ENCODE data around the gene SH3D21.
A peak's percentile ranks its signal among the peaks of the same experiment; 100 is the strongest.

SH3D21 gene

DNA sequence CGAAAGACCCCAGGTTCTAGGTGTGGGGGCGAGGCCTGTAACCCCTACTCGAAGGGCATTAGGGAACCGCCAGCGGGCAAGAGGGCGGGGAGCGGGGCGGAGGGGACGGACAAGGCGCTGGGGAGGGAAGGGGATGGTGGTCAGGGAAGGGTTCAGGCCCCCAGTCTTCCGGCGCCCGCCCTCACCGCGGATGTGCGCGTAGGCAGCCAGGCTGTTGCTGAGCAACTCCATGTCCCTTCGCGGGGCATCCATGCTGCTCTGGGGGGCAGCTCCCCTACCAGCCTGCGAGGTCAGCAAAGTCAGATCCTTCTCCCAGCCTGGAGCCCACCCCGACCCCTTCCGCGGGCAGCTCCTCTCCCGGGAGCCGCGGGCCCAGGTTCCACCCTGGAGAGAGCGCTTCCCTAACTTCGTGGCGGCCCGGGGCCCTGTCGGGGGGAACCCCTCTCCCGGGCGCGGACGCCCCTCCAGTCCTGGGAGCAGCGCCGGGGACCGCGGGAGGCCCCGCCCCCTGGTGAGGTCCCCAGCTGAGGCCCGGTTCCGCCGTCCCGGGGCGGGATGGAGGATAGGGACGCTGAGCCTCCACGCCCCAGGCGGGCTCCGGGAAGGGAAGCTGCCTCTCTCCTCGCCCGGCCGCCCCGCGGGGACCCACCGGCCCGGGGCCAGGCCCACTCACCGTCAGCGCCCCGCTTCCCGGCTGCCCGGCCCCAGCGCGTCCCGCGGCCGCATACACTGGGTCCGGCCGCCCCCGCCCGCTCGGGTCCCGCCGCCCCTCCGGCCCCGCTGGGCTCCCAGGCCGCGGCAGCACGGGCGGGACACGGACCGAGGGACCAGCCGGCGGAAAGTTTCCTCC, 16.8 kb downstream of the SH3D21 start (continued):
- TF ChIP-seq, protein P1, sequence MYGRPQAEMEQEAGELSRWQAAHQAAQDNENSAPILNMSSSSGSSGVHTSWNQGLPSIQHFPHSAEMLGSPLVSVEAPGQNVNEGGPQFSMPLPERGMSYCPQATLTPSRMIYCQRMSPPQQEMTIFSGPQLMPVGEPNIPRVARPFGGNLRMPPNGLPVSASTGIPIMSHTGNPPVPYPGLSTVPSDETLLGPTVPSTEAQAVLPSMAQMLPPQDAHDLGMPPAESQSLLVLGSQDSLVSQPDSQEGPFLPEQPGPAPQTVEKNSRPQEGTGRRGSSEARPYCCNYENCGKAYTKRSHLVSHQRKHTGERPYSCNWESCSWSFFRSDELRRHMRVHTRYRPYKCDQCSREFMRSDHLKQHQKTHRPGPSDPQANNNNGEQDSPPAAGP (tag by site-specific recombination; IDR thresholded peaks at IDR 0.05): 0 out of 2 replicates have a peak, but pooled peaks have one; percentile 41
- peak; percentile 19; the same call in 1 of the 2 replicates for TF ChIP-seq SP3 (tag by site-specific recombination; IDR thresholded peaks at IDR 0.05)
- peak; percentile 75 for TF ChIP-seq ZNF335 (tag by site-specific recombination; conservative IDR thresholded peaks at IDR 0.05)
- TF ChIP-seq ZBTB8A (tag by site-specific recombination; IDR thresholded peaks at IDR 0.05): peak; percentile 34

DNA sequence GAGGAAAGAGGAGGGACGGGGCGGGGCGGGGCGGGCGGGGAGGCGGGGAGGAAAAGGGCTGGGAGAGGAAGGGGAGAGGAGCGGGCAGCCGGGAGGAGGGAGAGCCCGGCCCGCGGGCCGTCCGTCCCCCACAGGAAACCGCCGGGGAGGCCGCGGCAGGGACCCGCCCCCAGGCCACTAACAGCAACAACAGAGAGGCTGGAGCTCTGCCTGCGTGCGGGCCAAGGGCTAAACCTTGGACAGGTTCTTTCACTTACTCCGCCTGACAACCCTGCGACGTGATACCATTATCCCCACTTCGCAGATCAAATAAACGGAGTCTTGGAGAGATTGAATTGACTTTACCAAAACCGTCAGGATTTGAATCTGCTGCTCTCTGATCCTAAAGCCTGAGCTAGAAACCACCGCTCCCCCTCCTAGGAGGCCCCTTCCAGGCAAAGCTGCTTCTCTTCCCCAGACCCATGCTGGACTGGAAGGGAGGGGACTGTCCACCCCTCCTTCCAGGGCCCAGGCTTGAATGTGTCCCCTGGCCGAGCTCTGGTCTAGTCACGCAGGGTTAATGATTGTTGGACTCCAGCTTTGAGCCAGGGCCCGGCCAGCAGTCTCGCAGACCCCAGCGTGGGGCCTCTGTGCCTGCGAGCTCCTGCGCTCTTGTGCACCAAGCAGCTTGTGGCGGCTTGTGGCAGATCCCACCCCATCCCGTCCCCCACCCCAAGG, 17.6 kb downstream of the SH3D21 start, which contains the start of gene EVA1B:
Gene EVA1B (minus strand): TSS at position 10 of the 717 bp plus-strand sequence. CDS start 608 bp downstream, outside the sequence.
- POLR2A ChIA-PET: interaction anchor here (0.6 to 2.2 kb wide), 7 partner anchors 15 to 194 kb away, joined by 3 to 11 read pairs (median 4); partner anchors contain the start of genes MAP7D1 and SH3D21
- peak within 1 kb of the TSS; percentile 53 for H3K4me3 ChIP-seq (ENCODE audit: low read depth, low read length)
- peak; percentile 67 for TF ChIP-seq ZNF335 (tag by site-specific recombination; conservative IDR thresholded peaks at IDR 0.05)
- TF ChIP-seq ZNF768 (tag by site-specific recombination; IDR thresholded peaks at IDR 0.05): 0 out of 2 replicates have a peak, but pooled peaks have one; percentile 24
- TF ChIP-seq, protein P2, sequence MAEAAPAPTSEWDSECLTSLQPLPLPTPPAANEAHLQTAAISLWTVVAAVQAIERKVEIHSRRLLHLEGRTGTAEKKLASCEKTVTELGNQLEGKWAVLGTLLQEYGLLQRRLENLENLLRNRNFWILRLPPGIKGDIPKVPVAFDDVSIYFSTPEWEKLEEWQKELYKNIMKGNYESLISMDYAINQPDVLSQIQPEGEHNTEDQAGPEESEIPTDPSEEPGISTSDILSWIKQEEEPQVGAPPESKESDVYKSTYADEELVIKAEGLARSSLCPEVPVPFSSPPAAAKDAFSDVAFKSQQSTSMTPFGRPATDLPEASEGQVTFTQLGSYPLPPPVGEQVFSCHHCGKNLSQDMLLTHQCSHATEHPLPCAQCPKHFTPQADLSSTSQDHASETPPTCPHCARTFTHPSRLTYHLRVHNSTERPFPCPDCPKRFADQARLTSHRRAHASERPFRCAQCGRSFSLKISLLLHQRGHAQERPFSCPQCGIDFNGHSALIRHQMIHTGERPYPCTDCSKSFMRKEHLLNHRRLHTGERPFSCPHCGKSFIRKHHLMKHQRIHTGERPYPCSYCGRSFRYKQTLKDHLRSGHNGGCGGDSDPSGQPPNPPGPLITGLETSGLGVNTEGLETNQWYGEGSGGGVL (tag by site-specific recombination; IDR thresholded peaks at IDR 0.05): peak; percentile 82
- TF ChIP-seq ZNF629 (tag by site-specific recombination; IDR thresholded peaks at IDR 0.05): 0 out of 2 replicates have a peak, but pooled peaks have one; percentile 13
- no peak for TF ChIP-seq GLI4 (tag by site-specific recombination; IDR thresholded peaks at IDR 0.05)
- TF ChIP-seq, protein P3, sequence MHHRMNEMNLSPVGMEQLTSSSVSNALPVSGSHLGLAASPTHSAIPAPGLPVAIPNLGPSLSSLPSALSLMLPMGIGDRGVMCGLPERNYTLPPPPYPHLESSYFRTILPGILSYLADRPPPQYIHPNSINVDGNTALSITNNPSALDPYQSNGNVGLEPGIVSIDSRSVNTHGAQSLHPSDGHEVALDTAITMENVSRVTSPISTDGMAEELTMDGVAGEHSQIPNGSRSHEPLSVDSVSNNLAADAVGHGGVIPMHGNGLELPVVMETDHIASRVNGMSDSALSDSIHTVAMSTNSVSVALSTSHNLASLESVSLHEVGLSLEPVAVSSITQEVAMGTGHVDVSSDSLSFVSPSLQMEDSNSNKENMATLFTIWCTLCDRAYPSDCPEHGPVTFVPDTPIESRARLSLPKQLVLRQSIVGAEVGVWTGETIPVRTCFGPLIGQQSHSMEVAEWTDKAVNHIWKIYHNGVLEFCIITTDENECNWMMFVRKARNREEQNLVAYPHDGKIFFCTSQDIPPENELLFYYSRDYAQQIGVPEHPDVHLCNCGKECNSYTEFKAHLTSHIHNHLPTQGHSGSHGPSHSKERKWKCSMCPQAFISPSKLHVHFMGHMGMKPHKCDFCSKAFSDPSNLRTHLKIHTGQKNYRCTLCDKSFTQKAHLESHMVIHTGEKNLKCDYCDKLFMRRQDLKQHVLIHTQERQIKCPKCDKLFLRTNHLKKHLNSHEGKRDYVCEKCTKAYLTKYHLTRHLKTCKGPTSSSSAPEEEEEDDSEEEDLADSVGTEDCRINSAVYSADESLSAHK (tag by site-specific recombination; IDR thresholded peaks at IDR 0.05): peak; percentile 96
- peak; percentile 20; the same call in 1 of the 2 replicates for TF ChIP-seq SP3 (tag by site-specific recombination; IDR thresholded peaks at IDR 0.05)
- TF ChIP-seq, protein P4, sequence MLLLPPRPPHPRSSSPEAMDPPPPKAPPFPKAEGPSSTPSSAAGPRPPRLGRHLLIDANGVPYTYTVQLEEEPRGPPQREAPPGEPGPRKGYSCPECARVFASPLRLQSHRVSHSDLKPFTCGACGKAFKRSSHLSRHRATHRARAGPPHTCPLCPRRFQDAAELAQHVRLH (tag by site-specific recombination; IDR thresholded peaks at IDR 0.05): 0 out of 2 replicates have a peak, but pooled peaks have one; percentile 26
- peak; percentile 42 for TF ChIP-seq SP2 (tag by site-specific recombination; IDR thresholded peaks at IDR 0.05)
- TF ChIP-seq WT1 (tag by site-specific recombination; IDR thresholded peaks at IDR 0.05): peak; percentile 37; the same call in 1 of the 2 replicates
- TF ChIP-seq SP7 (tag by site-specific recombination; IDR thresholded peaks at IDR 0.05): peak; percentile 30; the same call in 1 of the 2 replicates
- TF ChIP-seq, protein P5, sequence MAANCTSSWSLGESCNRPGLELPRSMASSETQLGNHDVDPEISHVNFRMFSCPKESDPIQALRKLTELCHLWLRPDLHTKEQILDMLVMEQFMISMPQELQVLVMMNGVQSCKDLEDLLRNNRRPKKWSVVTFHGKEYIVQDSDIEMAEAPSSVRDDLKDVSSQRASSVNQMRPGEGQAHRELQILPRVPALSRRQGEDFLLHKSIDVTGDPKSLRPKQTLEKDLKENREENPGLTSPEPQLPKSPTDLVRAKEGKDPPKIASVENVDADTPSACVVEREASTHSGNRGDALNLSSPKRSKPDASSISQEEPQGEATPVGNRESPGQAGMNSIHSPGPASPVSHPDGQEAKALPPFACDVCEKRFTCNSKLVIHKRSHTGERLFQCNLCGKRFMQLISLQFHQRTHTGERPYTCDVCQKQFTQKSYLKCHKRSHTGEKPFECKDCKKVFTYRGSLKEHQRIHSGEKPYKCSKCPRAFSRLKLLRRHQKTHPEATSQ (tag by site-specific recombination; IDR thresholded peaks at IDR 0.05): no peak
- TF ChIP-seq GLIS1 (tag by site-specific recombination; IDR thresholded peaks at IDR 0.05): 0 out of 2 replicates have a peak, but pooled peaks have one; percentile 5
- TF ChIP-seq ZNF19 (tag by site-specific recombination; IDR thresholded peaks at IDR 0.05; ENCODE audit: low read depth): no peak
- CTCF ChIA-PET: interaction anchor here (0.6 to 1.5 kb wide), 3 partner anchors 15 to 45 kb away, joined by 3 to 5 read pairs (median 3); no protein-coding TSS in a partner anchor
- H3K9me3 ChIP-seq (ENCODE audit: control insufficient read depth, insufficient read depth, low read depth, low read length): no peaks in the 10 kb centered on the region
- H3K27ac ChIP-seq (ENCODE audit: extremely low read depth, low read depth, low read length): peak within 1 kb of the TSS; percentile 58; the same call in 1 of the 2 replicates
- H3K36me3 ChIP-seq (ENCODE audit: control insufficient read depth in 2 of 2, insufficient read depth in 1 of 2, low read length in 2 of 2): peaks cover 0 to 27% of the 10 kb centered on the region in 2 experiments; a peak in 1 of 3 replicates
- H3K4me1 ChIP-seq (ENCODE audit: control insufficient read depth, insufficient read depth, low read length): no peaks in the 10 kb centered on the region; the same call in 1 of the 2 replicates

All from HEK293 (cell line).